ENCODE measurements around the gene UBE2E2. TPM values are rescaled to one million over a fixed set of nuclear protein-coding genes. Genes with fewer than 3 reads are reported as not detected.

Gene UBE2E2
- total RNA-seq, 1 donor from 2014 or later, result 115 TPM

- no peaks in the 10 kb centered on the region for H3K9me3 ChIP-seq (ENCODE audit: control insufficient read depth in 3 of 3, low read length in 3 of 3)
- H3K4me3 ChIP-seq (ENCODE audit: low read length in 3 of 3), result no peak overlapping the region
- H3K36me3 ChIP-seq (ENCODE audit: control insufficient read depth in 3 of 3, insufficient read depth in 3 of 3, low read length in 3 of 3), result no peaks in the 10 kb centered on the region
- peaks cover 0 to 4% (median 3%) of the 10 kb centered on the region in 3 donors for H3K4me1 ChIP-seq (ENCODE audit: control insufficient read depth in 3 of 3, insufficient read depth in 3 of 3, low read length in 3 of 3)
- no peak overlapping the region for H3K27ac ChIP-seq (ENCODE audit: low read depth, low read length)
- no peak overlapping the region for H3K9ac ChIP-seq (ENCODE audit: low read depth in 1 of 3, low read length in 3 of 3)
- no peaks in the 10 kb centered on the region for H3K27me3 ChIP-seq (ENCODE audit: control insufficient read depth in 3 of 3, insufficient read depth in 3 of 3, low read length in 3 of 3)
Observed at GRCh38 chr3:23264413-23264812, 61.3 kb downstream of the UBE2E2 start.

- Histone ChIP-seq H3K27me3 (ENCODE audit: control insufficient read depth in 3 of 3, insufficient read depth in 3 of 3, low read length in 3 of 3) (no peaks in the 10 kb centered on the region), H3K36me3 (ENCODE audit: control insufficient read depth in 3 of 3, insufficient read depth in 3 of 3, low read length in 3 of 3) (no peaks in the 10 kb centered on the region), H3K9me3 (ENCODE audit: control insufficient read depth in 3 of 3, low read length in 3 of 3) (no peaks in the 10 kb centered on the region), H3K27ac (ENCODE audit: low read depth, low read length) (no peak overlapping the region), H3K4me3 (ENCODE audit: low read length in 3 of 3) (no peak overlapping the region), H3K9ac (ENCODE audit: low read depth in 1 of 3, low read length in 3 of 3) (no peak overlapping the region), H3K4me1 (ENCODE audit: control insufficient read depth in 3 of 3, insufficient read depth in 3 of 3, low read length in 3 of 3) (peaks cover 0 to 4% (median 0%) of the 10 kb centered on the region in 3 donors)
Observed at GRCh38 chr3:23270423-23270822, 67.3 kb downstream of the UBE2E2 start.

GRCh38 chr3:23271876-23272741 is 69.0 kb downstream of the UBE2E2 start:
- Histone ChIP-seq H3K36me3 (ENCODE audit: control insufficient read depth in 3 of 3, insufficient read depth in 3 of 3, low read length in 3 of 3) (no peaks in the 10 kb centered on the region), H3K4me3 (ENCODE audit: low read length in 3 of 3) (no peak overlapping the region), H3K9ac (ENCODE audit: low read depth in 1 of 3, low read length in 3 of 3) (no peak overlapping the region), H3K27ac (ENCODE audit: low read depth, low read length) (no peak overlapping the region), H3K4me1 (ENCODE audit: control insufficient read depth in 3 of 3, insufficient read depth in 3 of 3, low read length in 3 of 3) (peaks cover 0 to 4% (median under 1%) of the 10 kb centered on the region in 3 donors), H3K27me3 (ENCODE audit: control insufficient read depth in 3 of 3, insufficient read depth in 3 of 3, low read length in 3 of 3) (no peaks in the 10 kb centered on the region), H3K9me3 (ENCODE audit: control insufficient read depth in 3 of 3, low read length in 3 of 3) (no peaks in the 10 kb centered on the region)

- H3K4me3 ChIP-seq (ENCODE audit: low read length in 3 of 3), result no peak overlapping the region
- H3K9me3 ChIP-seq (ENCODE audit: control insufficient read depth in 3 of 3, low read length in 3 of 3), result no peaks in the 10 kb centered on the region
- H3K4me1 ChIP-seq (ENCODE audit: control insufficient read depth in 3 of 3, insufficient read depth in 3 of 3, low read length in 3 of 3), result peaks cover 0 to 4% (median 2%) of the 10 kb centered on the region in 3 donors
- no peaks in the 10 kb centered on the region for H3K27me3 ChIP-seq (ENCODE audit: control insufficient read depth in 3 of 3, insufficient read depth in 3 of 3, low read length in 3 of 3)
- no peak overlapping the region for H3K9ac ChIP-seq (ENCODE audit: low read depth in 1 of 3, low read length in 3 of 3)
- no peaks in the 10 kb centered on the region for H3K36me3 ChIP-seq (ENCODE audit: control insufficient read depth in 3 of 3, insufficient read depth in 3 of 3, low read length in 3 of 3)
- no peak overlapping the region for H3K27ac ChIP-seq (ENCODE audit: low read depth, low read length)
Observed at GRCh38 chr3:23272820-23273219, 69.7 kb downstream of the UBE2E2 start.

GRCh38 chr3:23275061-23275460 is 71.9 kb downstream of the UBE2E2 start:
- no peaks in the 10 kb centered on the region for H3K27me3 ChIP-seq (ENCODE audit: control insufficient read depth in 3 of 3, insufficient read depth in 3 of 3, low read length in 3 of 3)
- H3K27ac ChIP-seq (ENCODE audit: low read depth, low read length), result no peak overlapping the region
- H3K4me1 ChIP-seq (ENCODE audit: control insufficient read depth in 3 of 3, insufficient read depth in 3 of 3, low read length in 3 of 3), result peaks cover 0 to 2% (median 0%) of the 10 kb centered on the region in 3 donors
- H3K9ac ChIP-seq (ENCODE audit: low read depth in 1 of 3, low read length in 3 of 3), result no peak overlapping the region
- H3K36me3 ChIP-seq (ENCODE audit: control insufficient read depth in 3 of 3, insufficient read depth in 3 of 3, low read length in 3 of 3), result no peaks in the 10 kb centered on the region
- H3K9me3 ChIP-seq (ENCODE audit: control insufficient read depth in 3 of 3, low read length in 3 of 3), result no peaks in the 10 kb centered on the region
- H3K4me3 ChIP-seq (ENCODE audit: low read length in 3 of 3), result no peak overlapping the region

GRCh38 chr3:23275814-23276213 is 72.7 kb downstream of the UBE2E2 start:
- no peaks in the 10 kb centered on the region for H3K27me3 ChIP-seq (ENCODE audit: control insufficient read depth in 3 of 3, insufficient read depth in 3 of 3, low read length in 3 of 3)
- H3K36me3 ChIP-seq (ENCODE audit: control insufficient read depth in 3 of 3, insufficient read depth in 3 of 3, low read length in 3 of 3), result no peaks in the 10 kb centered on the region
- no peak overlapping the region for H3K27ac ChIP-seq (ENCODE audit: low read depth, low read length)
- no peaks in the 10 kb centered on the region for H3K9me3 ChIP-seq (ENCODE audit: control insufficient read depth in 3 of 3, low read length in 3 of 3)
- H3K4me1 ChIP-seq (ENCODE audit: control insufficient read depth in 3 of 3, insufficient read depth in 3 of 3, low read length in 3 of 3), result peaks cover 0 to 2% (median 0%) of the 10 kb centered on the region in 3 donors
- no peak overlapping the region for H3K9ac ChIP-seq (ENCODE audit: low read depth in 1 of 3, low read length in 3 of 3)
- no peak overlapping the region for H3K4me3 ChIP-seq (ENCODE audit: low read length in 3 of 3)

GRCh38 chr3:23276913-23277658 is 74.0 kb downstream of the UBE2E2 start:
- no peak overlapping the region for H3K4me3 ChIP-seq (ENCODE audit: low read length in 3 of 3)
- H3K36me3 ChIP-seq (ENCODE audit: control insufficient read depth in 3 of 3, insufficient read depth in 3 of 3, low read length in 3 of 3), result no peaks in the 10 kb centered on the region
- no peaks in the 10 kb centered on the region for H3K27me3 ChIP-seq (ENCODE audit: control insufficient read depth in 3 of 3, insufficient read depth in 3 of 3, low read length in 3 of 3)
- no peak overlapping the region for H3K9ac ChIP-seq (ENCODE audit: low read depth in 1 of 3, low read length in 3 of 3)
- H3K27ac ChIP-seq (ENCODE audit: low read depth, low read length), result no peak overlapping the region
- peaks cover 0 to 2% (median 0%) of the 10 kb centered on the region in 3 donors for H3K4me1 ChIP-seq (ENCODE audit: control insufficient read depth in 3 of 3, insufficient read depth in 3 of 3, low read length in 3 of 3)
- H3K9me3 ChIP-seq (ENCODE audit: control insufficient read depth in 3 of 3, low read length in 3 of 3), result no peaks in the 10 kb centered on the region

- Histone ChIP-seq H3K9ac (ENCODE audit: low read depth in 1 of 3, low read length in 3 of 3) (no peak overlapping the region), H3K9me3 (ENCODE audit: control insufficient read depth in 3 of 3, low read length in 3 of 3) (no peaks in the 10 kb centered on the region), H3K27ac (ENCODE audit: low read depth, low read length) (no peak overlapping the region), H3K36me3 (ENCODE audit: control insufficient read depth in 3 of 3, insufficient read depth in 3 of 3, low read length in 3 of 3) (no peaks in the 10 kb centered on the region), H3K4me3 (ENCODE audit: low read length in 3 of 3) (no peak overlapping the region), H3K27me3 (ENCODE audit: control insufficient read depth in 3 of 3, insufficient read depth in 3 of 3, low read length in 3 of 3) (no peaks in the 10 kb centered on the region), H3K4me1 (ENCODE audit: control insufficient read depth in 3 of 3, insufficient read depth in 3 of 3, low read length in 3 of 3) (peaks cover 0 to 2% (median 0%) of the 10 kb centered on the region in 3 donors)
Observed at GRCh38 chr3:23277688-23278087, 74.6 kb downstream of the UBE2E2 start.

GRCh38 chr3:23283625-23284024 is 80.5 kb downstream of the UBE2E2 start:
- H3K9ac ChIP-seq (ENCODE audit: low read depth in 1 of 3, low read length in 3 of 3), result no peak overlapping the region

GRCh38 chr3:23288286-23288685 is 85.2 kb downstream of the UBE2E2 start:
- Histone ChIP-seq H3K36me3 (ENCODE audit: control insufficient read depth in 3 of 3, insufficient read depth in 3 of 3, low read length in 3 of 3) (no peaks in the 10 kb centered on the region), H3K4me3 (ENCODE audit: low read length in 3 of 3) (no peak overlapping the region), H3K9me3 (ENCODE audit: control insufficient read depth in 3 of 3, low read length in 3 of 3) (no peaks in the 10 kb centered on the region)

More at GRCh38 chr3:23283625-23284024, 80.5 kb downstream of the UBE2E2 start:
- Histone ChIP-seq H3K27ac (ENCODE audit: low read depth, low read length) (no peak overlapping the region), H3K4me3 (ENCODE audit: low read length in 3 of 3) (no peak overlapping the region), H3K27me3 (ENCODE audit: control insufficient read depth in 3 of 3, insufficient read depth in 3 of 3, low read length in 3 of 3) (no peaks in the 10 kb centered on the region), H3K9me3 (ENCODE audit: control insufficient read depth in 3 of 3, low read length in 3 of 3) (no peaks in the 10 kb centered on the region), H3K36me3 (ENCODE audit: control insufficient read depth in 3 of 3, insufficient read depth in 3 of 3, low read length in 3 of 3) (no peaks in the 10 kb centered on the region), H3K4me1 (ENCODE audit: control insufficient read depth in 3 of 3, insufficient read depth in 3 of 3, low read length in 3 of 3) (no peaks in the 10 kb centered on the region)

More at GRCh38 chr3:23288286-23288685, 85.2 kb downstream of the UBE2E2 start:
- Histone ChIP-seq H3K9ac (ENCODE audit: low read depth in 1 of 3, low read length in 3 of 3) (no peak overlapping the region), H3K4me1 (ENCODE audit: control insufficient read depth in 3 of 3, insufficient read depth in 3 of 3, low read length in 3 of 3) (no peaks in the 10 kb centered on the region), H3K27ac (ENCODE audit: low read depth, low read length) (no peak overlapping the region), H3K27me3 (ENCODE audit: control insufficient read depth in 3 of 3, insufficient read depth in 3 of 3, low read length in 3 of 3) (no peaks in the 10 kb centered on the region)
